ENCODE results near the gene ATE1. TPM values are rescaled to one million over a fixed set of nuclear protein-coding genes. Genes with fewer than 3 reads are reported as not detected.

Gene ATE1
- total RNA-seq, 1 donor from 2014 or later: 34.4 TPM

GRCh38 chr10:121864168-121864567 is 63.7 kb downstream of the ATE1 start:
- Histone ChIP-seq H3K27ac (replicated peaks) (no peak overlapping the region), H3K4me3 (no peak overlapping the region), H3K9me3 (replicated peaks) (no peaks in the 10 kb centered on the region), H3K27me3 (ENCODE audit: low read depth) (no peaks in the 10 kb centered on the region), H3K4me1 (no peaks in the 10 kb centered on the region), H3K36me3 (peaks cover 21% of the 10 kb centered on the region)
- intact Hi-C loops (cut with micrococcal nuclease): no loop called here
- no peak for TF ChIP-seq CTCF (IDR thresholded peaks at IDR 0.05; ENCODE audit: borderline replicate concordance)
- DNase-seq: no peak

GRCh38 chr10:121862649-121863048 is 65.2 kb downstream of the ATE1 start:
- Histone ChIP-seq H3K4me3 (no peak overlapping the region), H3K4me1 (no peaks in the 10 kb centered on the region), H3K9me3 (replicated peaks) (no peaks in the 10 kb centered on the region), H3K27me3 (ENCODE audit: low read depth) (no peaks in the 10 kb centered on the region), H3K27ac (replicated peaks) (no peak overlapping the region), H3K36me3 (peaks cover 12% of the 10 kb centered on the region)
- no peak for TF ChIP-seq CTCF (IDR thresholded peaks at IDR 0.05; ENCODE audit: borderline replicate concordance)
- no peak for DNase-seq
- intact Hi-C loops (cut with micrococcal nuclease): no loop called here

DNA sequence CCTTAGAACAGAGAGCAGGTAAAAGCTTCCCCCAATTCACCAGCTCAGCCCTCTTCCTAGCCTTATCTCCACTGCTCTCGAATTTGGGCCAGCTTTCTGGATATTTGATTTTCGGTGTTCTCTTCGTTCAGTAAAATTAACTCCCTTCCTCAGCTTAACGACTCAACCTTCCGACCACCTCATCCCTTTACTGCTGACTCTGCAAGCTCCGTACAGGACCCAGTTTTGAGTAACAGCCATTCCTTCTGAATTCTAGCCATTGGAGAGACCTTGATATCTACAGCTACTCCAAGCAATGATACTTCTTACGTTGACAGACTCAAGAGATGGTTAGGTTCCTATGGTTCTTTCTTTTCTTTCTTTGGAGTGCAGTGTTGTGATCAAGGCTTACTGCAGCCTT is 65.8 kb downstream of the ATE1 start:
- no peak overlapping the region for H3K4me3 ChIP-seq
- no peaks in the 10 kb centered on the region for H3K27me3 ChIP-seq (ENCODE audit: low read depth)
- peaks cover 12% of the 10 kb centered on the region for H3K36me3 ChIP-seq
- no peaks in the 10 kb centered on the region for H3K4me1 ChIP-seq
- DNase-seq: no peak
- H3K27ac ChIP-seq (replicated peaks): no peak overlapping the region
- intact Hi-C loops (cut with micrococcal nuclease): no loop called here
- no peaks in the 10 kb centered on the region for H3K9me3 ChIP-seq (replicated peaks)
- no peak for TF ChIP-seq CTCF (IDR thresholded peaks at IDR 0.05; ENCODE audit: borderline replicate concordance)

DNA sequence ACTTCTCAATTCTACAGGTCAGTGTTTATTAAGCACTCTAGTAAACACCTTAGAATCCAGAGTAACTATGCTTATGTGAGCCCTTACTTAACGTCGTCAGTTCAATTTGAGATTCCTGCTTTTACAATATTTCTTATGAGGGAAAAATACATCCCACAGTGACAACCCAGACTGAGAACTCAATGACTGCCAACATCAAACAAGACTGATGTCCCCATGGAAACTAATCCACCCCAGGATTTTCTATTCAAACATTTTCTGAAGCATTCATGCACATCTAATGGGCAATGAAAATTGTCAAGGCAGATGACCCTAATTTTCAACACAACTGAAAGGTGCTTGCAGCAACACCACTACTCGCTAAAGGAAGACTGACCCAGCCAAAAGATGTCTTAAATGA is 67.0 kb downstream of the ATE1 start:
- H3K4me3 ChIP-seq: no peak overlapping the region
- no peak for DNase-seq
- intact Hi-C loops (cut with micrococcal nuclease): no loop called here
- no peaks in the 10 kb centered on the region for H3K9me3 ChIP-seq (replicated peaks)
- no peak for TF ChIP-seq CTCF (IDR thresholded peaks at IDR 0.05; ENCODE audit: borderline replicate concordance)
- H3K27me3 ChIP-seq (ENCODE audit: low read depth): no peaks in the 10 kb centered on the region
- H3K27ac ChIP-seq (replicated peaks): no peak overlapping the region
- H3K36me3 ChIP-seq: peaks cover 23% of the 10 kb centered on the region
- no peaks in the 10 kb centered on the region for H3K4me1 ChIP-seq

DNA sequence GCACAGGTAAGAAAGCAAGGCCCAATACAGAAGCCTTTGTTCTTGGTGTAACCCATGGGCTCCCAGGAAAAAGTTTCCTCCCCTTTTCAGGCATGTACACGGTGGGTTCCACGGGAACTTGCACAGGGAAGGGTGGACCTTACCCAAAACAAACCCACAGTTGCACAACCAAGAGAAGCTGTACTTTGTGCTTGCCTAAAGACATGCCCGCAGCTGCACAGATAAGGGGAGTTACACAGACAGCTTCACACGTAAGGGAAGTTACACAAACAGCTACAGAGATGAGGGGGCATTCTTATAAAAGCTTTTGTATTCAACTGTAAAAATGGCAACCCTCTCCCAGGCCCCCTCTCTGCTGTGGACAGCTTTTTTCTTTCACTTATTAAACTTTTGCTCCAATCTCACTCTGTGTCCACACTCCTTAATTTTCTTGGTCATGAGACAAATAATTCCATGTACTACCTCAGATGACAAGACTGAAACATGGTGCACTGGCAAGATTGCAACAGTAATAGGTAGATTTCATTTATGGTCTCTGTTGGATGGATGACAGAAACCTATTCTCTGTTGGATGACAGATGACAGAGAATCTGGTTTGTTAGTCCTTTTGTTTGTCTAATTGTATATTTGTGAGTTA is 72.9 kb downstream of the ATE1 start:
- Histone ChIP-seq H3K36me3 (peaks cover 50% of the 10 kb centered on the region), H3K4me3 (no peak overlapping the region), H3K4me1 (no peaks in the 10 kb centered on the region), H3K9me3 (replicated peaks) (peaks cover 7% of the 10 kb centered on the region), H3K27me3 (ENCODE audit: low read depth) (no peaks in the 10 kb centered on the region), H3K27ac (replicated peaks) (no peak overlapping the region)
- no peak for TF ChIP-seq CTCF (IDR thresholded peaks at IDR 0.05; ENCODE audit: borderline replicate concordance)
- DNase-seq: no peak
- intact Hi-C loops (cut with micrococcal nuclease): no loop called here

Measured in left ventricle myocardium inferior (tissue), 1 donor.